ENCODE data around the gene NF2.
"Not testable (repeated sequence)": the region's sequence is repeated elsewhere in the genome, so short reads cannot be mapped to it uniquely, and the experiment has no call there.

NF2 gene

GRCh38 chr22:29596408-29596807 is 7.0 kb upstream of the NF2 start:
- no peak for DNase-seq (ENCODE audit: low read depth in 2 of 2)

- not testable (repeated sequence) for DNase-seq (ENCODE audit: low read depth in 2 of 2)
Measured at GRCh38 chr22:29597871-29598683, 5.4 kb upstream of the NF2 start.

GRCh38 chr22:29598684-29599020 is 4.8 kb upstream of the NF2 start:
- no peak for DNase-seq (ENCODE audit: low read depth in 2 of 2)

- peak in 1 of 2 donors; percentile 13 for DNase-seq (ENCODE audit: low read depth in 2 of 2)
Measured at GRCh38 chr22:29604076-29604360, 585 bp downstream of the NF2 start.

GRCh38 chr22:29605527-29605850 is 2.1 kb downstream of the NF2 start:
- no peak for DNase-seq (ENCODE audit: low read depth in 2 of 2)

- no peak for DNase-seq (ENCODE audit: low read depth in 2 of 2)
Measured at GRCh38 chr22:29606320-29606719, 2.9 kb downstream of the NF2 start.

- no peak for DNase-seq (ENCODE audit: low read depth in 2 of 2)
Measured at GRCh38 chr22:29607426-29607825, 4.0 kb downstream of the NF2 start.

- DNase-seq (ENCODE audit: low read depth in 2 of 2) = no peak
Measured at GRCh38 chr22:29609139-29609538, 5.7 kb downstream of the NF2 start.

GRCh38 chr22:29610780-29611179 is 7.3 kb downstream of the NF2 start:
- no peak for DNase-seq (ENCODE audit: low read depth in 2 of 2)

GRCh38 chr22:29615705-29616327 is 12.4 kb downstream of the NF2 start:
- no peak for DNase-seq (ENCODE audit: low read depth in 2 of 2)

- no peak for DNase-seq (ENCODE audit: low read depth in 2 of 2)
Measured at GRCh38 chr22:29617922-29618629, 14.6 kb downstream of the NF2 start.

GRCh38 chr22:29621761-29622526 is 18.5 kb downstream of the NF2 start:
- no peak for DNase-seq (ENCODE audit: low read depth in 2 of 2)

- no peak for DNase-seq (ENCODE audit: low read depth in 2 of 2)
Measured at GRCh38 chr22:29623059-29623458, 19.6 kb downstream of the NF2 start.

GRCh38 chr22:29623553-29624169 is 20.2 kb downstream of the NF2 start:
- no peak for DNase-seq (ENCODE audit: low read depth in 2 of 2)

GRCh38 chr22:29625090-29625825 is 21.8 kb downstream of the NF2 start:
- DNase-seq (ENCODE audit: low read depth in 2 of 2) = peak; percentile 5 to 24

- DNase-seq (ENCODE audit: low read depth in 2 of 2) = no peak
Measured at GRCh38 chr22:29626497-29627195, 23.2 kb downstream of the NF2 start.

GRCh38 chr22:29627196-29627535 is 23.7 kb downstream of the NF2 start:
- DNase-seq (ENCODE audit: low read depth in 2 of 2) = no peak

GRCh38 chr22:29628996-29629902 is 25.8 kb downstream of the NF2 start:
- DNase-seq (ENCODE audit: low read depth in 2 of 2) = no peak

- DNase-seq (ENCODE audit: low read depth in 2 of 2) = no peak
Measured at GRCh38 chr22:29629903-29630516, 26.6 kb downstream of the NF2 start.
